Adrenal gland (tissue), 12 donors: Measurements from ENCODE around the gene ABHD15. TPM values are rescaled to one million over a fixed set of nuclear protein-coding genes. Genes with fewer than 3 reads are reported as not detected.

Experiments
- DNase-seq, 7 donors: peaks; one replicate each; pipeline ENCODE4 v3.0.0-alpha.2; 2019 to 2020
- H3K27ac ChIP-seq, 5 donors: fragments of 200-600 bp; sonication (generic) in 4 of 5; 1 replicate in 3 of 5; 2 replicates in 2 of 5; pipeline versions ENCODE4 v1.5.1 to v1.8.0; 2016 to 2020; ENCODE audit warnings: mild to moderate bottlenecking in 1 of 5
- H3K27me3 ChIP-seq: fragments of 200-600 bp; 2 replicates; pipeline ENCODE4 v1.8.0; 2021
- H3K36me3 ChIP-seq, 2 donors: fragments of 200-600 bp; replicated peaks in 1 of 2; 1 replicate in 1 of 2; 2 replicates in 1 of 2; pipeline versions ENCODE4 v1.5.1 to v1.8.0; 2018 to 2022
- H3K4me1 ChIP-seq, 2 donors: fragments of 200-600 bp; replicated peaks in 1 of 2; 1 replicate in 1 of 2; 2 replicates in 1 of 2; pipeline versions ENCODE4 v1.5.1 to v1.8.0; 2018 to 2021
- H3K4me3 ChIP-seq, 4 donors: fragments of 200-600 bp; sonication (generic) in 3 of 4; one replicate each; pipeline ENCODE4 v1.5.1; 2016 to 2018
- H3K9me3 ChIP-seq, 3 donors: fragments of 200-600 bp; sonication (generic) in 1 of 3; replicated peaks in 1 of 3; 1 replicate in 2 of 3; 2 replicates in 1 of 3; pipeline versions ENCODE4 v1.5.1 to v1.8.0; 2016 to 2021
- CTCF ChIP-seq, 6 experiments: fragments of 450-650 bp in 4 of 6; fragments of 200-600 bp in 2 of 6; sonication (generic) in 1 of 6; IDR thresholded peaks; 1 replicate in 5 of 6; 2 replicates in 1 of 6; pipeline versions ENCODE4 v1.5.1 to v1.8.0; 2016 to 2021; ENCODE audit warnings: antibody characterized with exemption in 6 of 6, mild to moderate bottlenecking in 2 of 6, moderate library complexity in 1 of 6
- POLR2A ChIP-seq, 2 donors: fragments of 450-650 bp; IDR thresholded peaks; one replicate each; pipeline ENCODE4 v1.6.1; 2017; ENCODE audit warnings: antibody characterized with exemption in 2 of 2, mild to moderate bottlenecking in 2 of 2, moderate library complexity in 1 of 2
- WGBS, 4 donors: extraction: QIAGEN DNeasy Blood & Tissue Kit in 2 of 4; methylation state at CpG; one replicate each; pipeline versions ENCODE4 v1.1.5 to v1.1.7; 2013 to 2017; 5-methylcytosine and 5-hydroxymethylcytosine counted together
- intact Hi-C, 2 donors: fragments of 100-400 bp; cut with DNase I; formaldehyde crosslinking; loops; one replicate each; pipeline versions ENCODE4 v1.14.1 to v1.15.0; 2022 to 2023
- polyA plus RNA-seq, 3 donors: library from polyadenylated mRNA; stranded (reverse); fragments of 200-250 nt in 2 of 3; fragments of 350-450 nt in 1 of 3; fragmentation: Illumina TruSeq in 1 of 3; extraction: RNeasy Lipid Tissue Mini Kit (QIAGEN cat#74804) in 1 of 3; gene quantifications; one replicate each; pipeline ENCODE4 v1.2.3, GENCODE V29; 2013 to 2014
- total RNA-seq, 9 donors: library from RNA; depleted of rRNA in 4 of 9; stranded (reverse); fragments of >200 nt in 4 of 9; fragments of 120-200 nt in 1 of 9; fragmentation: NEBNext Ultra II Directional in 1 of 9; extraction: Animal tissue kit (Norgen Biotek cat#: 25700) in 1 of 9; gene quantifications; one replicate each; pipeline versions ENCODE4 v1.1.0 to v1.2.4, GENCODE V29; 2013 to 2023
- donor health status: healthy with polysubstance abuse.
- donor health status: Bipolar disorder and iron deficiency.
- donor health status: DM: yes; HTN: yes; CAD: no.
- donor health status: DM: no; HTN: no; CAD: no.
- donor health status: DM: no; HTN: no; CAD: no.
- donor health status: DM: yes; HTN: yes; CAD: no.

ABHD15 gene
- total and polyA plus RNA-seq, 12 donors, result 2.9 to 11.1 (median 6.2) TPM

- WGBS, 4 donors, result 89 to 94% (median 92%) methylated on average over 10 to 14 of the region's 14 CpGs
- Histone ChIP-seq H3K9me3 (no peaks in the 10 kb centered on the region), H3K36me3 (peaks cover 0 to 62% of the 10 kb centered on the region in 2 donors), H3K27ac (no peak overlapping the region), H3K4me3 (no peak overlapping the region), H3K4me1 (no peaks in the 10 kb centered on the region), H3K27me3 (no peaks in the 10 kb centered on the region)
- TF ChIP-seq CTCF (IDR thresholded peaks at IDR 0.05) (no peak), POLR2A (IDR thresholded peaks at IDR 0.05) (no peak)
- intact Hi-C loops, result loop anchor here in 1 of 2 donors (5.0 kb wide), 1 partner anchor 33 kb away; no protein-coding TSS in a partner anchor
- no peak for DNase-seq
Measured at GRCh38 chr17:29578626-29579485, 12.0 kb upstream of the ABHD15 start.

GRCh38 chr17:29577385-29578211, 10.8 kb upstream of the ABHD15 start:
- DNase-seq, result peak in 1 of 7 donors; percentile 21
- TF ChIP-seq CTCF (IDR thresholded peaks at IDR 0.05), result no peak
- no peak for TF ChIP-seq POLR2A (IDR thresholded peaks at IDR 0.05)
- Histone ChIP-seq H3K36me3 (peaks cover 0 to 60% of the 10 kb centered on the region in 2 donors), H3K9me3 (no peaks in the 10 kb centered on the region), H3K4me1 (peaks cover 5 to 6% of the 10 kb centered on the region in 2 donors), H3K27me3 (no peaks in the 10 kb centered on the region), H3K27ac (peak overlapping the region in 1 of 5 donors; percentile 40), H3K4me3 (no peak overlapping the region)
- intact Hi-C loops, result loop anchor here in 1 of 2 donors (5.0 kb wide), 1 partner anchor 35 kb away; no protein-coding TSS in a partner anchor
- 64 to 81% (median 76%) methylated on average over 3 to 22 of the region's 22 CpGs for WGBS, 4 donors

DNA sequence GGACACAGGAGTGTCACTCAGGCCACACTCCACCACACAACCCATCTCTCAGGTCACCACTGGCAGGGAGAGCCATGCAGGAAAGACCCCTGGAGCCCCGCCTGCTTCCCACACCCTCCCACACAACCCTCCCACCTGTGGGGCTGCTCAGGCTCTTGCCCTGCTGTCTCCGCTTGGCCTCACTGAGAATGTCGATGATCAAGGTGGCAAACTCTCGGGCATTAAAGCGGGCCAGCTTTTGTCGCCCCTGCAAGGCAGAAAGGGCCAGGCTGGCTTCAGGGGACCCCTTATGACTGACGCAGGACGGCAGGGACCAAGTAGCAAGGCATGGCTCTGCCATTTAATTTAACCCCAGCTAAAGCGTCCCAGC, 10.1 kb upstream of the ABHD15 start:
- Histone ChIP-seq H3K36me3 (peaks cover 0 to 54% of the 10 kb centered on the region in 2 donors), H3K4me3 (no peak overlapping the region), H3K9me3 (no peaks in the 10 kb centered on the region), H3K27ac (peak overlapping the region in 1 of 5 donors; percentile 40), H3K27me3 (no peaks in the 10 kb centered on the region), H3K4me1 (peaks cover 11 to 12% of the 10 kb centered on the region in 2 donors)
- intact Hi-C loops, result loop anchor here in 1 of 2 donors (5.0 kb wide), 1 partner anchor 35 kb away; no protein-coding TSS in a partner anchor
- TF ChIP-seq POLR2A (IDR thresholded peaks at IDR 0.05) (no peak), CTCF (IDR thresholded peaks at IDR 0.05) (no peak)
- WGBS, 4 donors, result 95 to 100% (median 96%) methylated on average over 1 to 9 of the region's 9 CpGs
- peak in 1 of 7 donors; percentile 22 for DNase-seq
